K562 (cell line): ENCODE data around the gene ACSBG1. TPM values are rescaled to one million over a fixed set of nuclear protein-coding genes. Genes with fewer than 3 reads are reported as not detected.
"Not testable (repeated sequence)": the region's sequence is repeated elsewhere in the genome, so short reads cannot be mapped to it uniquely, and the experiment has no call there.

ENCODE experiments used
- ATAC-seq: fragments of 200-7000 bp; cut with Tn5 transposase; 3 replicates; pipeline ENCODE4 v1.9.1; 2020; ENCODE audit warnings: moderate library complexity
- BruUV-seq: library from RNA; stranded (reverse); fragments of 400-500 nt; replicated peaks from 2 replicates; lab custom pipeline; 2021; lab: Mats Ljungman, UMichigan
- CTCF ChIA-PET: fragments of 300-600 bp; formaldehyde crosslinking; extraction: SDS; loops from one replicate; lab custom pipeline; 2021; ENCODE audit warnings: low intra/inter-chr PET ratio; lab: Yijun Ruan, JAX
- POLR2A ChIA-PET: fragments of 300-600, 350-650 bp; sonication (Branson Sonifier 250); formaldehyde crosslinking; extraction: SDS; loops from one replicate; lab custom pipeline; 2021; ENCODE audit warnings: antibody characterized with exemption, inconsistent platforms; lab: Yijun Ruan, JAX
- DNase-seq, 4 experiments: peaks; one replicate each; pipeline versions ENCODE4 v3.0.0 to v3.0.0-alpha.2; 2011 to 2018; ENCODE audit warnings: low spot score in 3 of 4, mixed read lengths in 3 of 4; ENCODE audit errors: extremely low read depth in 1 of 4
- FAIRE-seq: peaks from 2 replicates; lab custom pipeline; 2011; peaks lifted over from hg19 to GRCh38; lab: Jason Lieb, UNC
- H2AFZ ChIP-seq: 2 replicates; pipeline ENCODE4 v1.6.0; 2011; ENCODE audit warnings: low read depth, low read length, control low read depth, inconsistent platforms
- H3K27ac ChIP-seq: fragments of 200-600 bp; 3 replicates; pipeline ENCODE4 v1.8.0; 2011; ENCODE audit warnings: low read depth, mild to moderate bottlenecking, control low read depth, inconsistent platforms, low read length, moderate library complexity, mixed read lengths; ENCODE audit errors: extremely low read depth
- H3K27me3 ChIP-seq, 2 experiments: fragments of 300-600 bp in 1 of 2; 2 replicates in 1 of 2; 3 replicates in 1 of 2; pipeline versions ENCODE4 v1.6.0 to v1.8.0; 2011; ENCODE audit warnings: inconsistent platforms in 2 of 2, low read length in 2 of 2, mild to moderate bottlenecking in 1 of 2, mixed read lengths in 1 of 2, moderate library complexity in 1 of 2; ENCODE audit not compliant: control insufficient read depth in 2 of 2, insufficient read depth in 2 of 2
- H3K36me3 ChIP-seq: fragments of 300-600 bp; 3 replicates; pipeline ENCODE4 v1.8.0; 2011; ENCODE audit warnings: mild to moderate bottlenecking, low read length, inconsistent platforms; ENCODE audit not compliant: control insufficient read depth, insufficient read depth
- H3K4me1 ChIP-seq, 2 experiments: fragments of 200-600 bp in 1 of 2; replicated peaks in 1 of 2; 2 replicates in 1 of 2; 3 replicates in 1 of 2; pipeline versions ENCODE4 v1.5.1 to v1.8.0; 2011; ENCODE audit warnings: inconsistent platforms in 2 of 2, low read length in 2 of 2, mild to moderate bottlenecking in 1 of 2, mixed read lengths in 1 of 2, moderate library complexity in 1 of 2; ENCODE audit not compliant: control insufficient read depth in 2 of 2, insufficient read depth in 2 of 2
- H3K4me2 ChIP-seq: 2 replicates; pipeline ENCODE4 v1.6.1; 2011; ENCODE audit warnings: low read length, control low read depth, inconsistent platforms, mixed read lengths; ENCODE audit not compliant: insufficient read depth
- H3K4me3 ChIP-seq: fragments of 200-600 bp; sonication (generic), shearing (Covaris generic); 2 replicates; pipeline ENCODE4 v1.5.1; 2016; ENCODE audit warnings: control low read depth, inconsistent platforms
- H3K79me2 ChIP-seq: fragments of 200-600 bp; 3 replicates; pipeline ENCODE4 v1.8.0; 2011; ENCODE audit warnings: low read length, inconsistent platforms; ENCODE audit not compliant: control insufficient read depth, insufficient read depth
- H3K9ac ChIP-seq, 2 experiments: 2 replicates each; pipeline versions ENCODE4 v1.6.0 to v1.6.1; 2011; ENCODE audit warnings: low read depth in 2 of 2, low read length in 2 of 2, control low read depth in 1 of 2, inconsistent platforms in 1 of 2, mild to moderate bottlenecking in 1 of 2, mixed read lengths in 1 of 2; ENCODE audit not compliant: insufficient read depth in 1 of 2
- H3K9me1 ChIP-seq: one replicate; pipeline ENCODE4 v1.6.0; 2011; ENCODE audit warnings: inconsistent platforms, mild to moderate bottlenecking, low read length, moderate library complexity; ENCODE audit not compliant: control insufficient read depth, insufficient read depth
- H3K9me3 ChIP-seq: replicated peaks from 2 replicates; pipeline ENCODE4 v1.5.1; 2011; ENCODE audit warnings: low read depth, low read length, inconsistent platforms; ENCODE audit not compliant: control insufficient read depth, insufficient read depth
- H4K20me1 ChIP-seq: replicated peaks from 2 replicates; pipeline ENCODE4 v1.6.1; 2011; ENCODE audit warnings: low read length, inconsistent platforms, mixed read lengths; ENCODE audit not compliant: control insufficient read depth, insufficient read depth
- BACH1 ChIP-seq: fragments of 200-800 bp; sonication (Bioruptor generic); IDR thresholded peaks from 2 replicates; pipeline ENCODE4 v1.6.1; 2016; ENCODE audit warnings: missing genetic modification characterization, missing compliant biosample characterization
- MEF2A ChIP-seq: IDR thresholded peaks from 2 replicates; pipeline ENCODE4 v1.6.1; 2011; ENCODE audit warnings: low read depth, mild to moderate bottlenecking, low read length, moderate library complexity; ENCODE audit not compliant: control insufficient read depth
- NCOA1 ChIP-seq: fragments of 450-650 bp; IDR thresholded peaks from 2 replicates; pipeline ENCODE4 v1.6.1; 2016; ENCODE audit warnings: low read depth
- SRSF7 ChIP-seq: fragments of 200-400 bp; formaldehyde crosslinking; optimal IDR thresholded peaks from 2 replicates; pipeline ENCODE3; 2017; ENCODE audit warnings: mild to moderate bottlenecking, low read depth, low read length
- ZNF143 ChIP-seq: sonication (generic); formaldehyde crosslinking; IDR thresholded peaks from 2 replicates; pipeline ENCODE4 v1.9.0; 2022; ENCODE audit warnings: mild to moderate bottlenecking, missing genetic modification reagents
- ZNF217 ChIP-seq: sonication (generic); formaldehyde crosslinking; IDR thresholded peaks from 2 replicates; pipeline ENCODE4 v1.8.0; 2022; ENCODE audit warnings: mild to moderate bottlenecking, missing genetic modification reagents
- WGBS: fragments of 100-300 bp; shearing (Covaris generic); methylation state at CpG from one replicate; pipeline ENCODE4 v1.1.6; 2016; ENCODE audit warnings: low coverage, mixed read lengths; ENCODE audit not compliant: insufficient coverage; ENCODE audit errors: missing lambda C conversion rate; 5-methylcytosine and 5-hydroxymethylcytosine counted together
- in situ Hi-C: fragments of 300-500 bp; cut with MboI; formaldehyde crosslinking; loops from 4 replicates; pipeline ENCODE4 v1.15.0; 2018; ENCODE audit warnings: inconsistent platforms, mixed read lengths
- intact Hi-C: fragments of 100-400 bp; cut with micrococcal nuclease; formaldehyde crosslinking; loops from 2 replicates; pipeline ENCODE4 v1.14.2; 2022
- polyA plus RNA-seq, 8 experiments: library from polyadenylated mRNA; depleted of rRNA in 4 of 8; stranded (reverse) in 5 of 8; unstranded in 3 of 8; fragments of >200 nt; fragmentation: Nextera tagmentation in 2 of 8; fragmentation: Illumina TruSeq in 1 of 8; extraction: Ambion mirVana in 2 of 8; extraction: Trizol in 1 of 8; gene quantifications; 2 replicates each; pipeline versions ENCODE4 v1.2.1 to v1.2.3, GENCODE V29; 2011 to 2014; ENCODE audit warnings: inconsistent platforms in 1 of 8, missing spikeins in 1 of 8
- total RNA-seq, 7 experiments: library from RNA; depleted of rRNA in 6 of 7; stranded (reverse); fragments of >200 nt in 6 of 7; fragmentation: Illumina TruSeq in 2 of 7; extraction: Trizol in 2 of 7; gene quantifications; 2 replicates each; pipeline versions ENCODE4 v1.2.1 to v1.2.3, GENCODE V29; 2011 to 2021; ENCODE audit warnings: low replicate concordance in 1 of 7
- TF ChIP-seq, protein P1 (sequence below): fragments of 200-800 bp; sonication (Bioruptor generic); IDR thresholded peaks from 2 replicates; pipeline ENCODE4 v1.6.1; 2016; ENCODE audit warnings: missing genetic modification characterization, missing compliant biosample characterization
- TF ChIP-seq, protein P2 (sequence below), 2 experiments: fragments of 450-650 bp; IDR thresholded peaks; 2 replicates each; pipeline ENCODE4 v1.6.1; 2016

ACSBG1 gene
- total and polyA plus RNA-seq, 9 of the 15 experiments (the other 6 are each of a cell fraction or from before 2014, with no cell fraction given), result 0.36 to 6.4 (median 2.5) TPM

DNA sequence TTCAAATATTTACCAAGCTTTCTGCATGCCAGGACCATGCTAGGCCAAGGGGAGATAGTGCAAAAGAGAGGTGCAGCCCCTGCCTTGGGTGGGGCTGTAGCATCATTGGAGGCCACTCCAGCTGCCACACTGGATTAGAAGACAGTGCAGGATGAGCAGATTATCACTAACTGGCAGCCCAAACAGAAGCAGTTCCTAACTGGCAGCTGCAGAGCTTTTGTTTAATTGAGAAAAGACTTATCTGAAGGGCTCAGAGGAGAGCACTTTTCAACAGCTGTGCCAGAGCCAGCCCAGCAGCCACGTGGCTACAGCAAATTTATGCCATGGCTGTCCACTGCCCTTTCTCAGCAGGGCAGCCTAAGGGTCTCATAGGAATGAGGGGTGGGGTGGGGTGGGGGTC is 13.5 kb upstream of the ACSBG1 start (continued):
- TF ChIP-seq, protein P1, sequence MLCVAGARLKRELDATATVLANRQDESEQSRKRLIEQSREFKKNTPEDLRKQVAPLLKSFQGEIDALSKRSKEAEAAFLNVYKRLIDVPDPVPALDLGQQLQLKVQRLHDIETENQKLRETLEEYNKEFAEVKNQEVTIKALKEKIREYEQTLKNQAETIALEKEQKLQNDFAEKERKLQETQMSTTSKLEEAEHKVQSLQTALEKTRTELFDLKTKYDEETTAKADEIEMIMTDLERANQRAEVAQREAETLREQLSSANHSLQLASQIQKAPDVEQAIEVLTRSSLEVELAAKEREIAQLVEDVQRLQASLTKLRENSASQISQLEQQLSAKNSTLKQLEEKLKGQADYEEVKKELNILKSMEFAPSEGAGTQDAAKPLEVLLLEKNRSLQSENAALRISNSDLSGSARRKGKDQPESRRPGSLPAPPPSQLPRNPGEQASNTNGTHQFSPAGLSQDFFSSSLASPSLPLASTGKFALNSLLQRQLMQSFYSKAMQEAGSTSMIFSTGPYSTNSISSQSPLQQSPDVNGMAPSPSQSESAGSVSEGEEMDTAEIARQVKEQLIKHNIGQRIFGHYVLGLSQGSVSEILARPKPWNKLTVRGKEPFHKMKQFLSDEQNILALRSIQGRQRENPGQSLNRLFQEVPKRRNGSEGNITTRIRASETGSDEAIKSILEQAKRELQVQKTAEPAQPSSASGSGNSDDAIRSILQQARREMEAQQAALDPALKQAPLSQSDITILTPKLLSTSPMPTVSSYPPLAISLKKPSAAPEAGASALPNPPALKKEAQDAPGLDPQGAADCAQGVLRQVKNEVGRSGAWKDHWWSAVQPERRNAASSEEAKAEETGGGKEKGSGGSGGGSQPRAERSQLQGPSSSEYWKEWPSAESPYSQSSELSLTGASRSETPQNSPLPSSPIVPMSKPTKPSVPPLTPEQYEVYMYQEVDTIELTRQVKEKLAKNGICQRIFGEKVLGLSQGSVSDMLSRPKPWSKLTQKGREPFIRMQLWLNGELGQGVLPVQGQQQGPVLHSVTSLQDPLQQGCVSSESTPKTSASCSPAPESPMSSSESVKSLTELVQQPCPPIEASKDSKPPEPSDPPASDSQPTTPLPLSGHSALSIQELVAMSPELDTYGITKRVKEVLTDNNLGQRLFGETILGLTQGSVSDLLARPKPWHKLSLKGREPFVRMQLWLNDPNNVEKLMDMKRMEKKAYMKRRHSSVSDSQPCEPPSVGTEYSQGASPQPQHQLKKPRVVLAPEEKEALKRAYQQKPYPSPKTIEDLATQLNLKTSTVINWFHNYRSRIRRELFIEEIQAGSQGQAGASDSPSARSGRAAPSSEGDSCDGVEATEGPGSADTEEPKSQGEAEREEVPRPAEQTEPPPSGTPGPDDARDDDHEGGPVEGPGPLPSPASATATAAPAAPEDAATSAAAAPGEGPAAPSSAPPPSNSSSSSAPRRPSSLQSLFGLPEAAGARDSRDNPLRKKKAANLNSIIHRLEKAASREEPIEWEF (CRISPR knock-in tag), result no peak
- no peak for TF ChIP-seq ZNF217 (CRISPR knock-in tag)
- TF ChIP-seq MEF2A, result no peak
- no peak for TF ChIP-seq NCOA1
- TF ChIP-seq SRSF7, result no peak
- no peak for TF ChIP-seq ZNF143 (CRISPR knock-in tag)
- TF ChIP-seq, protein P2, sequence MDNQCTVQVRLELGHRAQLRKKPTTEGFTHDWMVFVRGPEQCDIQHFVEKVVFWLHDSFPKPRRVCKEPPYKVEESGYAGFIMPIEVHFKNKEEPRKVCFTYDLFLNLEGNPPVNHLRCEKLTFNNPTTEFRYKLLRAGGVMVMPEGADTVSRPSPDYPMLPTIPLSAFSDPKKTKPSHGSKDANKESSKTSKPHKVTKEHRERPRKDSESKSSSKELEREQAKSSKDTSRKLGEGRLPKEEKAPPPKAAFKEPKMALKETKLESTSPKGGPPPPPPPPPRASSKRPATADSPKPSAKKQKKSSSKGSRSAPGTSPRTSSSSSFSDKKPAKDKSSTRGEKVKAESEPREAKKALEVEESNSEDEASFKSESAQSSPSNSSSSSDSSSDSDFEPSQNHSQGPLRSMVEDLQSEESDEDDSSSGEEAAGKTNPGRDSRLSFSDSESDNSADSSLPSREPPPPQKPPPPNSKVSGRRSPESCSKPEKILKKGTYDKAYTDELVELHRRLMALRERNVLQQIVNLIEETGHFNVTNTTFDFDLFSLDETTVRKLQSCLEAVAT (IDR thresholded peaks at IDR 0.05), result no peak
- no peak for TF ChIP-seq BACH1 (tag)

DNA sequence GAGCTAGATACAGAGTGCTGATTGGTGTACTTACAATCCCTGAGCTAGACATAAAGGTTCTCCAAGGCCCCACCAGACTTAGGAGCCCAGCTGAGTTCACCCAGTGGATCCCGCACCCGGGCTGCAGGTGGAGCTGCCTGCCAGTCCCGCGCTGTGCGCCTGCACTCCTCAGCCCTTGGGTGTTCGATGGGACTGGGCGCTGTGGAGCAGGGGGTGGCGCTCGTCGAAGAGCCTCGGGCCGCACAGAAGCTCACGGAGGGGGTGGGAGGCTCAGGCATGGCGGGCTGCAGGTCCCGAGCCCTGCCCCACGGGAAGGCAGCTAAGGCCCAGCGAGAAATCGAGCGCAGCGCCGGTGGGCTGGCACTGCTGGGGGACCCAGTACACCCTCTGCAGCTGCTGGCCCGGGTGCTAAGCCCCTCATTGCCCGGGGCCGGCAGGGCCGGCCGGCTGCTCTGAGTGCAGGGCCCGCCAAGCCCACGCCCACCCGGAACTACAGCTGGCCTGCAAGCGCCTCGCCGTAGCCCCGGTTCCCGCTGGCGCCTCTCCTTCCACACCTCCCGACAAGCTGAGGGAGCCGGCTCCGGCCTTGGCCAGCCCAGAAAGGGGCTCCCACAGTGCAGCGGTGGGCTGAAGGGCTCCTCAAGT is 11.7 kb upstream of the ACSBG1 start:
- H3K9ac ChIP-seq, CTCF ChIA-PET, DNase-seq, ATAC-seq, H2AFZ ChIP-seq, H3K27me3 ChIP-seq, intact Hi-C loops, H3K9me1 ChIP-seq, H4K20me1 ChIP-seq, H3K27ac ChIP-seq, H3K79me2 ChIP-seq, FAIRE-seq, H3K9me3 ChIP-seq, BruUV-seq, H3K36me3 ChIP-seq, H3K4me3 ChIP-seq, in situ Hi-C loops, H3K4me2 ChIP-seq: not testable (repeated sequence)
- POLR2A ChIA-PET, result interaction anchor here (0.6 to 0.8 kb wide), 3 partner anchors 8 to 489 kb away, joined by 3 to 5 read pairs (median 3); no protein-coding TSS in a partner anchor
- WGBS, result 91% methylated on average over 13 of the region's 39 CpGs
- H3K4me1 ChIP-seq, result peaks cover 16 to 21% of the 10 kb centered on the region in 2 experiments
